Measurements from ENCODE around the gene DDAH2.

The DDAH2 gene

GRCh38 chr6:31734821-31735406, 5.8 kb upstream of the DDAH2 start:
- no peak for TF ChIP-seq CTCF (IDR thresholded peaks at IDR 0.05)
- intact Hi-C loops (cut with DNase I; ENCODE audit: low total_unique reads), result loop anchor here (5.0 kb wide), 1 partner anchor 33 kb away; the partner anchor contains the start of gene ABHD16A
- peaks cover 0 to 49% (median 28%) of the 10 kb centered on the region in 4 donors for H3K4me1 ChIP-seq
- H3K27ac ChIP-seq, result peak overlapping the region; percentile 86 to 96
- peak overlapping the region; percentile 64 to 87 for H3K4me3 ChIP-seq
- H3K36me3 ChIP-seq, result peaks cover 37 to 38% (median 38%) of the 10 kb centered on the region in 3 donors
- DNase-seq, result peak; percentile 53 to 78
- no peaks in the 10 kb centered on the region for H3K9me3 ChIP-seq
- no peaks in the 10 kb centered on the region for H3K27me3 ChIP-seq

GRCh38 chr6:31734247-31734820, 5.2 kb upstream of the DDAH2 start:
- H3K27me3 ChIP-seq, result no peaks in the 10 kb centered on the region
- H3K27ac ChIP-seq, result peak overlapping the region; percentile 86 to 96
- TF ChIP-seq CTCF (IDR thresholded peaks at IDR 0.05), result no peak
- intact Hi-C loops (cut with DNase I; ENCODE audit: low total_unique reads), result no loop called here
- no peaks in the 10 kb centered on the region for H3K9me3 ChIP-seq
- H3K36me3 ChIP-seq, result peaks cover 37 to 38% (median 38%) of the 10 kb centered on the region in 3 donors
- DNase-seq, result no peak
- H3K4me1 ChIP-seq, result peaks cover 0 to 46% (median 27%) of the 10 kb centered on the region in 4 donors
- peak overlapping the region; percentile 64 to 87 for H3K4me3 ChIP-seq

- Histone ChIP-seq H3K9me3 (no peaks in the 10 kb centered on the region), H3K36me3 (peaks cover 37 to 38% (median 38%) of the 10 kb centered on the region in 3 donors), H3K4me3 (peak overlapping the region in 1 of 2 donors; percentile 87), H3K27ac (peak overlapping the region; percentile 86 to 96), H3K27me3 (no peaks in the 10 kb centered on the region), H3K4me1 (peaks cover 0 to 46% (median 27%) of the 10 kb centered on the region in 4 donors)
- DNase-seq, result no peak
- no peak for TF ChIP-seq CTCF (IDR thresholded peaks at IDR 0.05)
- intact Hi-C loops (cut with DNase I; ENCODE audit: low total_unique reads), result no loop called here
Observed at GRCh38 chr6:31733734-31734133, 4.6 kb upstream of the DDAH2 start.

GRCh38 chr6:31732029-31732428, 2.9 kb upstream of the DDAH2 start:
- TF ChIP-seq CTCF (IDR thresholded peaks at IDR 0.05), result no peak
- Histone ChIP-seq H3K9me3 (no peaks in the 10 kb centered on the region), H3K4me1 (peaks cover 0 to 49% (median 40%) of the 10 kb centered on the region in 4 donors), H3K27me3 (no peaks in the 10 kb centered on the region), H3K27ac (no peak overlapping the region), H3K36me3 (peaks cover 44 to 53% (median 45%) of the 10 kb centered on the region in 3 donors), H3K4me3 (no peak overlapping the region)
- no peak for DNase-seq
- intact Hi-C loops (cut with DNase I; ENCODE audit: low total_unique reads), result no loop called here

- H3K27ac ChIP-seq, result peak overlapping the region; percentile 88 to 94
- peak overlapping the region; percentile 69 to 78 for H3K4me3 ChIP-seq
- intact Hi-C loops (cut with DNase I; ENCODE audit: low total_unique reads), result no loop called here
- H3K4me1 ChIP-seq, result peaks cover 0 to 48% (median 36%) of the 10 kb centered on the region in 4 donors
- no peak for DNase-seq
- no peaks in the 10 kb centered on the region for H3K27me3 ChIP-seq
- H3K36me3 ChIP-seq, result peaks cover 58 to 66% (median 58%) of the 10 kb centered on the region in 3 donors
- no peak for TF ChIP-seq CTCF (IDR thresholded peaks at IDR 0.05)
- H3K9me3 ChIP-seq, result no peaks in the 10 kb centered on the region
Observed at GRCh38 chr6:31730631-31731086, 1.6 kb upstream of the DDAH2 start.
